H1 (cell line): ENCODE data around the gene TCEANC.

Experiments
- ATF3 ChIP-seq: IDR thresholded peaks from 2 replicates; pipeline ENCODE4 v1.6.1; 2011; ENCODE audit warnings: low read depth, mild to moderate bottlenecking, low read length; ENCODE audit not compliant: insufficient read depth
- BRCA1 ChIP-seq: IDR thresholded peaks from 2 replicates; pipeline ENCODE4 v1.6.1; 2012; ENCODE audit warnings: low read depth, low read length, improper control_type of control experiment
- CTCF ChIP-seq, 3 experiments: IDR thresholded peaks; 1 replicate in 2 of 3; 2 replicates in 1 of 3; pipeline versions ENCODE4 v1.5.1 to v1.6.1; 2011; ENCODE audit warnings: low read length in 3 of 3, mild to moderate bottlenecking in 3 of 3, inconsistent platforms in 2 of 3, low read depth in 1 of 3, moderate library complexity in 1 of 3; ENCODE audit not compliant: insufficient read depth in 1 of 3; ENCODE audit errors: control extremely low read depth in 1 of 3
- JUN ChIP-seq: IDR thresholded peaks from 2 replicates; pipeline ENCODE4 v1.6.1; 2011; ENCODE audit warnings: low read depth, mild to moderate bottlenecking, improper control_type of control experiment, low read length
- KDM1A ChIP-seq: fragments of 200-600, 300-600 bp; sonication (generic); IDR thresholded peaks from 2 replicates; pipeline ENCODE4 v1.7.1; 2016; ENCODE audit warnings: mild to moderate bottlenecking, low read length, borderline replicate concordance
- MAX ChIP-seq: IDR thresholded peaks from 2 replicates; pipeline ENCODE4 v1.6.1; 2012; ENCODE audit warnings: inconsistent platforms
- RXRA ChIP-seq: IDR thresholded peaks from 2 replicates; pipeline ENCODE4 v1.6.1; 2011; ENCODE audit warnings: low read depth, mild to moderate bottlenecking, low read length, moderate library complexity; ENCODE audit not compliant: insufficient read depth

- TF ChIP-seq CTCF (IDR thresholded peaks at IDR 0.05; ENCODE audit: control extremely low read depth in 1 of 3, insufficient read depth in 1 of 3, low read depth in 1 of 3, low read length in 3 of 3): no peak
- TF ChIP-seq MAX: no peak
- no peak for TF ChIP-seq RXRA
- TF ChIP-seq JUN: no peak
- no peak for TF ChIP-seq BRCA1
- no peak for TF ChIP-seq KDM1A
- no peak for TF ChIP-seq ATF3
Observed at GRCh38 chrX:13659063-13659462, 6.1 kb downstream of the TCEANC start.
